SK-N-SH treated with all-trans-retinoic acid at 6 μM for 48 hours (cell line): ENCODE data around the gene PMEPA1.

Source experiments
- ATAC-seq: fragments of 200-7000 bp; cut with Tn5 transposase; 3 replicates; pipeline ENCODE4 v1.9.1; 2020; ENCODE audit warnings: mild to moderate bottlenecking, moderate library complexity
- BACH2 ChIP-seq: fragments of 250-450 bp; sonication (Bioruptor Pico); IDR thresholded peaks from 2 replicates; pipeline ENCODE4 v1.9.0; 2021; ENCODE audit warnings: mild to moderate bottlenecking, borderline replicate concordance
- CSDC2 ChIP-seq: fragments of 250-450 bp; sonication (Bioruptor Pico); IDR thresholded peaks from 2 replicates; pipeline ENCODE4 v1.5.0; 2020; ENCODE audit warnings: mild to moderate bottlenecking, moderate library complexity
- CSRNP3 ChIP-seq: fragments of 250-450 bp; sonication (Bioruptor Pico); IDR thresholded peaks from 2 replicates; pipeline ENCODE4 v1.5.1; 2021; ENCODE audit warnings: mild to moderate bottlenecking, moderate library complexity
- ESRRG ChIP-seq: fragments of 250-450 bp; sonication (Bioruptor Pico); IDR thresholded peaks from 2 replicates; pipeline ENCODE4 v1.6.1; 2021; ENCODE audit warnings: mild to moderate bottlenecking
- GLIS3 ChIP-seq: fragments of 250-450 bp; sonication (Bioruptor Pico); IDR thresholded peaks from 2 replicates; pipeline ENCODE4 v1.5.0; 2020; ENCODE audit warnings: mild to moderate bottlenecking, moderate library complexity
- ISL1 ChIP-seq: fragments of 250-450 bp; sonication (Bioruptor Pico); IDR thresholded peaks from 2 replicates; pipeline ENCODE4 v2.1.2; 2022; ENCODE audit warnings: mild to moderate bottlenecking, moderate library complexity
- OSR1 ChIP-seq: fragments of 250-450 bp; sonication (Bioruptor Pico); IDR thresholded peaks from 2 replicates; pipeline ENCODE4 v1.8.0; 2022; ENCODE audit warnings: moderate library complexity, mild to moderate bottlenecking, inconsistent platforms
- PATZ1 ChIP-seq: fragments of 250-450 bp; sonication (Bioruptor Pico); IDR thresholded peaks from 2 replicates; pipeline ENCODE4 v1.8.0; 2020; ENCODE audit warnings: mild to moderate bottlenecking, moderate library complexity, borderline replicate concordance
- PPARA ChIP-seq: fragments of 250-450 bp; sonication (Bioruptor Pico); IDR thresholded peaks from 2 replicates; pipeline ENCODE4 v1.5.0; 2020; ENCODE audit warnings: mild to moderate bottlenecking, borderline replicate concordance
- RARB ChIP-seq: fragments of 250-450 bp; sonication (Bioruptor Pico); IDR thresholded peaks from 2 replicates; pipeline ENCODE4 v1.8.0; 2021; ENCODE audit warnings: mild to moderate bottlenecking, moderate library complexity
- SNAI2 ChIP-seq: fragments of 250-450 bp; sonication (Bioruptor Pico); IDR thresholded peaks from 2 replicates; pipeline ENCODE4 v1.5.0; 2020; ENCODE audit warnings: mild to moderate bottlenecking, moderate library complexity
- TOX ChIP-seq: fragments of 250-450 bp; sonication (Bioruptor Pico); IDR thresholded peaks from 2 replicates; pipeline ENCODE4 v1.8.0; 2021; ENCODE audit warnings: mild to moderate bottlenecking, moderate library complexity, borderline replicate concordance
- TSHZ2 ChIP-seq: fragments of 250-450 bp; sonication (Bioruptor Pico); IDR thresholded peaks from 2 replicates; pipeline ENCODE4 v1.5.0; 2020; ENCODE audit warnings: mild to moderate bottlenecking, moderate library complexity
- ZFP30 ChIP-seq: fragments of 450-650 bp; formaldehyde crosslinking; IDR thresholded peaks from 2 replicates; pipeline ENCODE4 v1.5.0; 2022; ENCODE audit warnings: mild to moderate bottlenecking, moderate library complexity
- ZNF70 ChIP-seq: fragments of 450-650 bp; formaldehyde crosslinking; IDR thresholded peaks from 2 replicates; pipeline ENCODE4 v1.5.0; 2020; ENCODE audit warnings: mild to moderate bottlenecking, moderate library complexity
- ZNF8 ChIP-seq: fragments of 450-650 bp; formaldehyde crosslinking; IDR thresholded peaks from 2 replicates; pipeline ENCODE4 v1.5.0; 2020; ENCODE audit warnings: mild to moderate bottlenecking, moderate library complexity

PMEPA1 gene

GRCh38 chr20:57693002-57693582, 16.7 kb downstream of the PMEPA1 start (continued):
- no peak for TF ChIP-seq CSRNP3 (CRISPR knock-in tag)

- TF ChIP-seq CSDC2 (CRISPR knock-in tag) = no peak
- TF ChIP-seq GLIS3 (CRISPR knock-in tag) = no peak
- no peak for TF ChIP-seq ZFP30 (CRISPR knock-in tag)
- TF ChIP-seq TOX (CRISPR knock-in tag) = no peak
- TF ChIP-seq TSHZ2 (CRISPR knock-in tag) = no peak
- TF ChIP-seq SNAI2 (CRISPR knock-in tag) = no peak
- no peak for TF ChIP-seq CSRNP3 (CRISPR knock-in tag)
- TF ChIP-seq OSR1 (CRISPR knock-in tag) = no peak
- TF ChIP-seq PPARA = no peak
- TF ChIP-seq ZNF8 (CRISPR knock-in tag) = no peak
- TF ChIP-seq BACH2 = no peak
- no peak for ATAC-seq
Measured at GRCh38 chr20:57692393-57692792, 17.4 kb downstream of the PMEPA1 start.

- no peak for TF ChIP-seq TOX (CRISPR knock-in tag)
- TF ChIP-seq ZNF8 (CRISPR knock-in tag) = no peak
- TF ChIP-seq PATZ1 (CRISPR knock-in tag) = no peak
- no peak for TF ChIP-seq BACH2
- TF ChIP-seq, all 23 proteins: peak for 0
- ATAC-seq = no peak
Measured at GRCh38 chr20:57691699-57692098, 18.1 kb downstream of the PMEPA1 start.

GRCh38 chr20:57690525-57690924, 19.3 kb downstream of the PMEPA1 start:
- TF ChIP-seq TSHZ2 (CRISPR knock-in tag) = no peak
- TF ChIP-seq RARB = no peak
- TF ChIP-seq ESRRG = no peak
- ATAC-seq = no peak

- no peak for ATAC-seq
- no peak for TF ChIP-seq ZFP30 (CRISPR knock-in tag)
- TF ChIP-seq ESRRG = no peak
- no peak for TF ChIP-seq CSRNP3 (CRISPR knock-in tag)
- TF ChIP-seq ISL1 (CRISPR knock-in tag) = no peak
- no peak for TF ChIP-seq OSR1 (CRISPR knock-in tag)
- no peak for TF ChIP-seq PPARA
- TF ChIP-seq CSDC2 (CRISPR knock-in tag) = no peak
- TF ChIP-seq ZNF70 = no peak
Measured at GRCh38 chr20:57689745-57690481, 19.9 kb downstream of the PMEPA1 start.
